ENCODE results near the gene KAZN. TPM values are rescaled to one million over a fixed set of nuclear protein-coding genes. Genes with fewer than 3 reads are reported as not detected.

The KAZN gene
- total and polyA plus RNA-seq, 2 of the 8 experiments (the other 6 are each of a cell fraction or from before 2014, with no cell fraction given): 3.7 to 11.8 TPM

- Histone ChIP-seq H3K79me1 (ENCODE audit: low read depth, low read length) (no peaks in the 10 kb centered on the region), H3K9me3 (ENCODE audit: insufficient read depth in 2 of 2, low read depth in 1 of 2, low read length in 1 of 2) (peaks cover under 1 to 3% of the 10 kb centered on the region in 2 experiments; a peak in 1 of 4 replicates), H3K23me2 (ENCODE audit: low read depth, low read length) (no peaks in the 10 kb centered on the region), H2AFZ (ENCODE audit: low read length) (no peak overlapping the region), H3K27me3 (replicated peaks in 1 of 4; ENCODE audit: control insufficient read depth in 3 of 4, extremely low read depth in 1 of 4, insufficient read depth in 3 of 4, low read length in 3 of 4) (no peaks in the 10 kb centered on the region), H3K36me3 (ENCODE audit: control insufficient read depth in 2 of 4, insufficient read depth in 4 of 4, low read length in 3 of 4) (no peaks in the 10 kb centered on the region), H2BK12ac (ENCODE audit: low read depth, low read length) (no peak overlapping the region), H3K27ac (ENCODE audit: low read depth, low read length) (no peak overlapping the region), H2BK15ac (ENCODE audit: low read length) (no peak overlapping the region), H2BK5ac (ENCODE audit: low read depth, low read length) (no peak overlapping the region), H3K79me2 (ENCODE audit: control insufficient read depth in 1 of 2, insufficient read depth in 2 of 2, low read length in 2 of 2) (no peaks in the 10 kb centered on the region), H4K91ac (replicated peaks; ENCODE audit: insufficient read length, low read length) (no peak overlapping the region), H3K14ac (ENCODE audit: insufficient read length) (no peak overlapping the region), H3K4ac (replicated peaks; ENCODE audit: insufficient read length, low read depth, low read length) (no peak overlapping the region), H3K23ac (ENCODE audit: insufficient read length) (no peak overlapping the region), H3K4me3 (ENCODE audit: extremely low read depth in 1 of 4, insufficient read depth in 2 of 4, low read depth in 3 of 4, low read length in 4 of 4) (no peak overlapping the region), H4K5ac (ENCODE audit: insufficient read length, low read depth, low read length) (no peak overlapping the region), H3K9ac (replicated peaks in 1 of 4; ENCODE audit: extremely low read depth in 1 of 4, low read depth in 3 of 4, low read length in 3 of 4) (no peak overlapping the region), H4K20me1 (replicated peaks in 1 of 2; ENCODE audit: control insufficient read depth in 1 of 2, insufficient read depth in 2 of 2, low read length in 2 of 2) (peaks cover 0 to 1% of the 10 kb centered on the region in 2 experiments), H3K4me2 (ENCODE audit: insufficient read depth in 1 of 2, low read depth in 2 of 2, low read length in 2 of 2) (no peak overlapping the region), H2AK5ac (ENCODE audit: low read depth, low read length) (no peak overlapping the region), H3K56ac (replicated peaks; ENCODE audit: insufficient read length, low read depth, low read length) (no peak overlapping the region), H3K18ac (ENCODE audit: extremely low read depth, low read length) (no peak overlapping the region), H2BK20ac (ENCODE audit: low read length) (no peak overlapping the region), H2BK120ac (replicated peaks; ENCODE audit: low read depth, low read length) (no peak overlapping the region), H4K8ac (ENCODE audit: extremely low read depth, insufficient read depth, low read length) (no peak overlapping the region), H3K4me1 (replicated peaks in 1 of 4; ENCODE audit: control insufficient read depth in 3 of 4, insufficient read depth in 4 of 4, low read length in 3 of 4) (no peaks in the 10 kb centered on the region)
- TF ChIP-seq CBX5 (IDR thresholded peaks at IDR 0.05; ENCODE audit: low read depth, low read length) (no peak), KDM5A (IDR thresholded peaks at IDR 0.05; ENCODE audit: low read length) (no peak), SAP30 (IDR thresholded peaks at IDR 0.05; ENCODE audit: insufficient read depth, insufficient replicate concordance, low read length) (no peak), GABPA (IDR thresholded peaks at IDR 0.05; ENCODE audit: borderline replicate concordance, insufficient read depth, low read length) (no peak), MAX (IDR thresholded peaks at IDR 0.05) (no peak), SP2 (IDR thresholded peaks at IDR 0.05; ENCODE audit: low read length) (no peak), ZNF274 (IDR thresholded peaks at IDR 0.05; ENCODE audit: borderline replicate concordance, extremely low read depth, low read length) (no peak), POU5F1 (IDR thresholded peaks at IDR 0.05; ENCODE audit: low read depth, low read length) (no peak), HDAC2 (IDR thresholded peaks at IDR 0.05; ENCODE audit: borderline replicate concordance in 1 of 2, low read depth in 2 of 2, low read length in 2 of 2) (no peak)
- ChIA-PET POLR2A (ENCODE audit: partially characterized antibody) (no interaction called here), CTCF (ENCODE audit: partially characterized antibody) (interaction anchor here (0.7 to 2.3 kb wide), 7 partner anchors 10 to 994 kb away, joined by 3 to 12 read pairs (median 4); no protein-coding TSS in a partner anchor)
- 83% methylated on average over 4 of the region's 4 CpGs; no CpG with 5 or more reads in 1 of the 2 experiments for WGBS, 2 experiments (ENCODE audit: extremely low coverage in 1 of 2, insufficient coverage in 1 of 2, insufficient read length in 1 of 2, insufficient replicate concordance in 2 of 2, low coverage in 1 of 2, low lambda C conversion rate in 2 of 2, missing lambda C conversion rate in 1 of 2)
- DNase-seq (ENCODE audit: low read depth in 1 of 2, low spot score in 2 of 2): no peak
- no peak for FAIRE-seq
Observed at GRCh38 chr1:15067148-15067547, 468.7 kb downstream of the KAZN start.
